Measurements from ENCODE around the gene RFT1. TPM values are rescaled to one million over a fixed set of nuclear protein-coding genes. Genes with fewer than 3 reads are reported as not detected.

The RFT1 gene
- total and polyA plus RNA-seq, 2 of the 13 experiments (the other 11 are each of a cell fraction or from before 2014, with no cell fraction given), result 23.2 to 37.0 TPM

DNA sequence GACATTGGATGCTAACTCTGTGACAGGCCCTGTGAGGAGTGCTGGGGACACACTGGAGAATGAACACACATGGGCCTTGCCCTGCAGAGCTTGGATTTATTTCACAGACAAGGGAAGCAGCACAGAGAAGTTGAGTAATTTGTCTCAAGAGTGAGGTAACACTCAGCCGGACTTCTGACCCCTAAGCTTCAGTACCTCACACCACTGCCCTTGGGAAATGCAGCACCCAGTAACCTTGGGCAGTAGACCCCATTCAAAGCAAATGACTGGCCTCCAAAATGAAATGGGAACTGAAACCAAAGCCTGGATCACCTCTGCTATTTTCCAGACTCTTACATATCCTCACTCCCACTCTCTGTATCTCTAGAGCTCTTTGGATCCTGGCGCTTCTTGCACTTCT, 37.3 kb downstream of the RFT1 start (continued):
- TF ChIP-seq GATAD1 (CRISPR knock-in tag; IDR thresholded peaks at IDR 0.05), result 0 out of 2 replicates have a peak, but pooled peaks have one; percentile 11
- TF ChIP-seq TCF7 (IDR thresholded peaks at IDR 0.05; ENCODE audit: low read depth), result peak; percentile 17; the same call in 1 of the 2 replicates
- TF ChIP-seq, protein P1, sequence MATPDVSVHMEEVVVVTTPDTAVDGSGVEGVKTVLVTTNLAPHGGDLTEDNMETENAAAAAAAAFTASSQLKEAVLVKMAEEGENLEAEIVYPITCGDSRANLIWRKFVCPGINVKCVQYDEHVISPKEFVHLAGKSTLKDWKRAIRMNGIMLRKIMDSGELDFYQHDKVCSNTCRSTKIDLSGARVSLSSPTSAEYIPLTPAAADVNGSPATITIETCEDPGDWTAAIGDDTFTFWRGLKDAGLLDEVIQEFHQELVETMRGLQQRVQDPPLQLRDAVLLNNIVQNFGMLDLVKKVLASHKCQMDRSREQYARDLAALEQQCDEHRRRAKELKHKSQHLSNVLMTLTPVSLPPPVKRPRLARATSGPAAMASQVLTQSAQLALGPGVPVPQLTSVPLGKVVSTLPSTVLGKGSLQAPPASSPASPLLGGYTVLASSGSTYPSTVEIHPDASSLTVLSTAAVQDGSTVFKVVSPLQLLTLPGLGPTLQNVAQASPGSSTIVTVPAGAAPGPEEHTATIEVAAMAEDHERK (CRISPR knock-in tag; IDR thresholded peaks at IDR 0.05; ENCODE audit: low read depth), result no peak
- no peak for TF ChIP-seq CCDC6 (CRISPR knock-in tag; IDR thresholded peaks at IDR 0.05)
- TF ChIP-seq ZNF563 (CRISPR knock-in tag; IDR thresholded peaks at IDR 0.05), result no peak
- peak; percentile 86 for TF ChIP-seq GATAD2A (CRISPR knock-in tag; IDR thresholded peaks at IDR 0.05)

DNA sequence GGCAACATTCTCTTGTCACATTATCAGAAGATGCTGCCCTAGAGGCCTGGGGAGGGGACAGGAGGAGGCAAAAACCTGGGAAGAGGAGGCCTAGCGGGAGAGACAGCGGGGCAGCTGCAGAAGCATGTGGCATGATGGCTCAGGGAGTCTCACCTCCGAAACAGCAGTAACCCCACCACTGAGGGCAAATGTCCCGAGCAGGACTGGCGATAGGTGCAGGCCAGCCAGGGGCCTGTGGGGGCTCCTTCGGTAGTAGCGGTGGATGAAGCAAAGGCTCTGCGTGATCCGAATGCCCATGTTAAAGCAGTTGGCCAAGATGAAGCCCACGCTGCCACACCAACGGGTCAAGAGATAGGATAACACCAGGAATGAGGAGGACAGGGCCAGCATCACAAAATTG, 38.0 kb downstream of the RFT1 start:
- peak overlapping the region; percentile 83 for H3K27ac ChIP-seq (ENCODE audit: extremely low read length, insufficient read depth, low read length)
- no peak for ATAC-seq
- CTCF ChIA-PET (ENCODE audit: low intra/inter-chr PET ratio, low total read pairs), result no interaction called here
- H3K4me1 ChIP-seq (ENCODE audit: insufficient read depth, low read length), result peaks cover 37% of the 10 kb centered on the region
- no peaks in the 10 kb centered on the region for H3K9me3 ChIP-seq (ENCODE audit: low read length)
- intact Hi-C loops (cut with micrococcal nuclease; ENCODE audit: unreplicated experiment) (no loop called here), in situ Hi-C loops (cut with HindIII; ENCODE audit: extremely low pct_ligation_motif_present, low pct_unique_long_range_greater_than_20kb) (no loop called here)
- no peaks in the 10 kb centered on the region for H4K20me1 ChIP-seq (ENCODE audit: insufficient read depth, low read length)
- POLR2A ChIA-PET, result interaction anchor here (0.6 kb wide), 1 partner anchor 24 kb away, joined by 3 read pairs; no protein-coding TSS in a partner anchor
- 98% methylated on average over 11 of the region's 11 CpGs for WGBS (ENCODE audit: low lambda C conversion rate)
- H3K4me2 ChIP-seq (ENCODE audit: low read depth, low read length), result no peak overlapping the region
- no peak for FAIRE-seq
- H3K9ac ChIP-seq (ENCODE audit: insufficient read depth, low read depth, low read length), result no peak overlapping the region
- no TSS peak for BruUV-seq (replicated peaks)
- no peaks in the 10 kb centered on the region; a peak in 1 of 5 replicates for H3K27me3 ChIP-seq (ENCODE audit: control insufficient read depth in 1 of 2, insufficient read depth in 2 of 2, low read length in 2 of 2)
- H3K36me3 ChIP-seq (replicated peaks in 1 of 2; ENCODE audit: control insufficient read depth in 1 of 2, insufficient read depth in 2 of 2, low read length in 2 of 2), result peaks cover 10 to 19% of the 10 kb centered on the region in 2 experiments; a peak in 4 of 5 replicates
- H2AFZ ChIP-seq (ENCODE audit: low read length), result no peak overlapping the region
- H3K4me3 ChIP-seq (replicated peaks in 1 of 3; ENCODE audit: insufficient read depth in 1 of 3, low read depth in 2 of 3, low read length in 3 of 3), result no peak overlapping the region
- no peaks in the 10 kb centered on the region for H3K79me2 ChIP-seq (ENCODE audit: insufficient read depth, low read length)
- no peak for DNase-seq (ENCODE audit: low spot score)
- TF ChIP-seq KDM2A (CRISPR knock-in tag; IDR thresholded peaks at IDR 0.05; ENCODE audit: borderline replicate concordance, low read depth) (no peak), ZMYM4 (CRISPR knock-in tag; IDR thresholded peaks at IDR 0.05) (no peak), KLF16 (CRISPR knock-in tag; IDR thresholded peaks at IDR 0.05) (no peak), ZNF335 (CRISPR knock-in tag; IDR thresholded peaks at IDR 0.05) (no peak), ZNF264 (CRISPR knock-in tag; IDR thresholded peaks at IDR 0.05) (no peak), NFIC (IDR thresholded peaks at IDR 0.05; ENCODE audit: low read length) (no peak), ZNF703 (CRISPR knock-in tag; IDR thresholded peaks at IDR 0.05; ENCODE audit: borderline replicate concordance) (no peak), GTF3A (CRISPR knock-in tag; conservative IDR thresholded peaks at IDR 0.05) (no peak)
- TF ChIP-seq, protein P2, sequence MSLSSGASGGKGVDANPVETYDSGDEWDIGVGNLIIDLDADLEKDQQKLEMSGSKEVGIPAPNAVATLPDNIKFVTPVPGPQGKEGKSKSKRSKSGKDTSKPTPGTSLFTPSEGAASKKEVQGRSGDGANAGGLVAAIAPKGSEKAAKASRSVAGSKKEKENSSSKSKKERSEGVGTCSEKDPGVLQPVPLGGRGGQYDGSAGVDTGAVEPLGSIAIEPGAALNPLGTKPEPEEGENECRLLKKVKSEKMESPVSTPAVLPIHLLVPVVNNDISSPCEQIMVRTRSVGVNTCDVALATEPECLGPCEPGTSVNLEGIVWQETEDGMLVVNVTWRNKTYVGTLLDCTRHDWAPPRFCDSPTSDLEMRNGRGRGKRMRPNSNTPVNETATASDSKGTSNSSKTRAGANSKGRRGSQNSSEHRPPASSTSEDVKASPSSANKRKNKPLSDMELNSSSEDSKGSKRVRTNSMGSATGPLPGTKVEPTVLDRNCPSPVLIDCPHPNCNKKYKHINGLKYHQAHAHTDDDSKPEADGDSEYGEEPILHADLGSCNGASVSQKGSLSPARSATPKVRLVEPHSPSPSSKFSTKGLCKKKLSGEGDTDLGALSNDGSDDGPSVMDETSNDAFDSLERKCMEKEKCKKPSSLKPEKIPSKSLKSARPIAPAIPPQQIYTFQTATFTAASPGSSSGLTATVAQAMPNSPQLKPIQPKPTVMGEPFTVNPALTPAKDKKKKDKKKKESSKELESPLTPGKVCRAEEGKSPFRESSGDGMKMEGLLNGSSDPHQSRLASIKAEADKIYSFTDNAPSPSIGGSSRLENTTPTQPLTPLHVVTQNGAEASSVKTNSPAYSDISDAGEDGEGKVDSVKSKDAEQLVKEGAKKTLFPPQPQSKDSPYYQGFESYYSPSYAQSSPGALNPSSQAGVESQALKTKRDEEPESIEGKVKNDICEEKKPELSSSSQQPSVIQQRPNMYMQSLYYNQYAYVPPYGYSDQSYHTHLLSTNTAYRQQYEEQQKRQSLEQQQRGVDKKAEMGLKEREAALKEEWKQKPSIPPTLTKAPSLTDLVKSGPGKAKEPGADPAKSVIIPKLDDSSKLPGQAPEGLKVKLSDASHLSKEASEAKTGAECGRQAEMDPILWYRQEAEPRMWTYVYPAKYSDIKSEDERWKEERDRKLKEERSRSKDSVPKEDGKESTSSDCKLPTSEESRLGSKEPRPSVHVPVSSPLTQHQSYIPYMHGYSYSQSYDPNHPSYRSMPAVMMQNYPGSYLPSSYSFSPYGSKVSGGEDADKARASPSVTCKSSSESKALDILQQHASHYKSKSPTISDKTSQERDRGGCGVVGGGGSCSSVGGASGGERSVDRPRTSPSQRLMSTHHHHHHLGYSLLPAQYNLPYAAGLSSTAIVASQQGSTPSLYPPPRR (CRISPR knock-in tag; IDR thresholded peaks at IDR 0.05; ENCODE audit: borderline replicate concordance), result no peak
- TF ChIP-seq, protein P3, sequence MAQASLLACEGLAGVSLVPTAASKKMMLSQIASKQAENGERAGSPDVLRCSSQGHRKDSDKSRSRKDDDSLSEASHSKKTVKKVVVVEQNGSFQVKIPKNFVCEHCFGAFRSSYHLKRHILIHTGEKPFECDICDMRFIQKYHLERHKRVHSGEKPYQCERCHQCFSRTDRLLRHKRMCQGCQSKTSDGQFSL (CRISPR knock-in tag; IDR thresholded peaks at IDR 0.05), result no peak
- TF ChIP-seq, protein P4, sequence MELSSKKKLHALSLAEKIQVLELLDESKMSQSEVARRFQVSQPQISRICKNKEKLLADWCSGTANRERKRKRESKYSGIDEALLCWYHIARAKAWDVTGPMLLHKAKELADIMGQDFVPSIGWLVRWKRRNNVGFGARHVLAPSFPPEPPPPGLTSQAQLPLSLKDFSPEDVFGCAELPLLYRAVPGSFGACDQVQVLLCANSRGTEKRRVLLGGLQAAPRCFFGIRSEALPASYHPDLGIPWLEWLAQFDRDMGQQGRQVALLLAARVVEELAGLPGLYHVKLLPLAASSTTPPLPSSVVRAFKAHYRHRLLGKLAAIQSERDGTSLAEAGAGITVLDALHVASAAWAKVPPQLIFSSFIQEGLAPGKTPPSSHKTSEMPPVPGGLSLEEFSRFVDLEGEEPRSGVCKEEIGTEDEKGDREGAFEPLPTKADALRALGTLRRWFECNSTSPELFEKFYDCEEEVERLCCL (CRISPR knock-in tag; IDR thresholded peaks at IDR 0.05; ENCODE audit: borderline replicate concordance), result no peak
